H9 (cell line): ENCODE measurements around the gene ACVR1. TPM values are rescaled to one million over a fixed set of nuclear protein-coding genes. Genes with fewer than 3 reads are reported as not detected.

Experiments used
- DNase-seq: peaks from one replicate; pipeline ENCODE4 v3.0.0-alpha.2; 2017
- H2AFZ ChIP-seq: one replicate; pipeline ENCODE4 v1.6.1; 2013; ENCODE audit warnings: mild to moderate bottlenecking, low read length, control low read depth, moderate library complexity
- H2AK5ac ChIP-seq: 2 replicates; pipeline ENCODE4 v1.6.1; 2013; ENCODE audit warnings: low read length, control low read depth, mixed read lengths; ENCODE audit not compliant: insufficient read length
- H2BK120ac ChIP-seq: one replicate; pipeline ENCODE4 v1.6.1; 2013; ENCODE audit warnings: low read depth, mild to moderate bottlenecking, low read length, control low read depth, inconsistent platforms; ENCODE audit not compliant: poor library complexity, severe bottlenecking
- H2BK12ac ChIP-seq: 2 replicates; pipeline ENCODE4 v1.6.1; 2013; ENCODE audit warnings: low read length, control low read depth, mixed read lengths, low read depth; ENCODE audit not compliant: insufficient read length
- H2BK15ac ChIP-seq: 2 replicates; pipeline ENCODE4 v1.6.1; 2013; ENCODE audit warnings: low read depth, low read length, control low read depth
- H2BK20ac ChIP-seq: one replicate; pipeline ENCODE4 v1.6.1; 2013; ENCODE audit warnings: low read depth, mild to moderate bottlenecking, low read length, control low read depth, inconsistent platforms; ENCODE audit not compliant: poor library complexity, severe bottlenecking
- H2BK5ac ChIP-seq: 2 replicates; pipeline ENCODE4 v1.6.1; 2013; ENCODE audit warnings: low read length, control low read depth, mixed read lengths; ENCODE audit not compliant: insufficient read length
- H3K14ac ChIP-seq: 2 replicates; pipeline ENCODE4 v1.6.1; 2013; ENCODE audit warnings: low read length, control low read depth; ENCODE audit not compliant: insufficient read depth
- H3K18ac ChIP-seq: 2 replicates; pipeline ENCODE4 v1.6.1; 2013; ENCODE audit warnings: low read depth, mild to moderate bottlenecking, mixed read lengths, low read length, control low read depth; ENCODE audit not compliant: insufficient read length
- H3K23ac ChIP-seq: 2 replicates; pipeline ENCODE4 v1.6.1; 2013; ENCODE audit warnings: low read length, control low read depth, mixed read lengths, low read depth; ENCODE audit not compliant: insufficient read length
- H3K23me2 ChIP-seq: 2 replicates; pipeline ENCODE4 v1.6.1; 2013; ENCODE audit warnings: low read depth, mild to moderate bottlenecking, mixed read lengths, low read length, control low read depth; ENCODE audit not compliant: insufficient read length, poor library complexity, severe bottlenecking
- H3K27ac ChIP-seq: 2 replicates; pipeline ENCODE4 v1.5.1; 2013; ENCODE audit warnings: low read length, control low read depth, mixed read lengths, low read depth; ENCODE audit not compliant: insufficient read length
- H3K27me3 ChIP-seq: 2 replicates; pipeline ENCODE4 v1.6.1; 2013; ENCODE audit warnings: low read length, control low read depth, inconsistent platforms; ENCODE audit not compliant: insufficient read depth
- H3K4ac ChIP-seq: 2 replicates; pipeline ENCODE4 v1.6.1; 2013; ENCODE audit warnings: low read depth, mild to moderate bottlenecking, control low read depth, inconsistent platforms, low read length, moderate library complexity
- H3K4me1 ChIP-seq: 2 replicates; pipeline ENCODE4 v1.6.1; 2013; ENCODE audit warnings: low read length, control low read depth, inconsistent platforms; ENCODE audit not compliant: insufficient read depth
- H3K4me2 ChIP-seq: 2 replicates; pipeline ENCODE4 v1.6.1; 2013; ENCODE audit warnings: low read length, control low read depth, mixed read lengths; ENCODE audit not compliant: insufficient read length, insufficient read depth
- H3K56ac ChIP-seq: 2 replicates; pipeline ENCODE4 v1.6.1; 2013; ENCODE audit warnings: low read depth, mild to moderate bottlenecking, mixed read lengths, low read length, control low read depth; ENCODE audit not compliant: insufficient read length
- H3K79me1 ChIP-seq: 2 replicates; pipeline ENCODE4 v1.6.1; 2013; ENCODE audit warnings: low read depth, mild to moderate bottlenecking, moderate library complexity, low read length, control low read depth, inconsistent platforms; ENCODE audit not compliant: insufficient read depth, poor library complexity, severe bottlenecking
- H3K79me2 ChIP-seq: 2 replicates; pipeline ENCODE4 v1.6.1; 2013; ENCODE audit warnings: low read length, control low read depth, inconsistent platforms; ENCODE audit not compliant: insufficient read depth
- H3K9ac ChIP-seq: 2 replicates; pipeline ENCODE4 v1.6.1; 2013; ENCODE audit warnings: low read length, control low read depth, mixed read lengths; ENCODE audit not compliant: insufficient read length; ENCODE audit errors: extremely low read depth
- H3K9me3 ChIP-seq: one replicate; pipeline ENCODE4 v1.6.1; 2013; ENCODE audit warnings: low read depth, low read length, inconsistent platforms; ENCODE audit not compliant: control insufficient read depth
- H3T11ph ChIP-seq: one replicate; pipeline ENCODE4 v1.6.1; 2013; ENCODE audit warnings: mild to moderate bottlenecking, low read length, control low read depth, inconsistent platforms
- H4K20me1 ChIP-seq: one replicate; pipeline ENCODE4 v1.6.1; 2013; ENCODE audit not compliant: control insufficient read depth, insufficient read length, insufficient read depth
- H4K5ac ChIP-seq: 2 replicates; pipeline ENCODE4 v1.6.1; 2013; ENCODE audit warnings: low read depth, mild to moderate bottlenecking, mixed read lengths, low read length, control low read depth; ENCODE audit not compliant: insufficient read length
- H4K8ac ChIP-seq: replicated peaks from 2 replicates; pipeline ENCODE4 v1.6.1; 2013; ENCODE audit warnings: low read length, control low read depth, mixed read lengths, low read depth; ENCODE audit not compliant: insufficient read length
- H4K91ac ChIP-seq: 2 replicates; pipeline ENCODE4 v1.6.1; 2013; ENCODE audit warnings: low read depth, mild to moderate bottlenecking, moderate library complexity, mixed read lengths, low read length, control low read depth; ENCODE audit not compliant: insufficient read length
- H3K27ac Mint-ChIP-seq, 3 experiments: 2 replicates in 2 of 3; 3 replicates in 1 of 3; pipeline ENCODE4 v1.8.0; 2020 to 2021; ENCODE audit warnings: mixed read lengths in 3 of 3, mild to moderate bottlenecking in 1 of 3, moderate library complexity in 1 of 3
- H3K27me3 Mint-ChIP-seq: 2 replicates; pipeline ENCODE4 v1.8.0; 2021; ENCODE audit warnings: low read depth, mild to moderate bottlenecking, moderate library complexity, mixed read lengths
- H3K36me3 Mint-ChIP-seq, 3 experiments: 2 replicates in 2 of 3; 3 replicates in 1 of 3; pipeline ENCODE4 v1.8.0; 2020 to 2021; ENCODE audit warnings: low read depth in 3 of 3, mixed read lengths in 3 of 3; ENCODE audit not compliant: insufficient read depth in 1 of 3
- H3K4me1 Mint-ChIP-seq, 2 experiments: 2 replicates each; pipeline ENCODE4 v1.8.0; 2020; ENCODE audit warnings: mixed read lengths in 2 of 2
- H3K4me3 Mint-ChIP-seq, 2 experiments: 2 replicates in 1 of 2; 3 replicates in 1 of 2; pipeline ENCODE4 v1.8.0; 2020 to 2021; ENCODE audit warnings: mild to moderate bottlenecking in 2 of 2, mixed read lengths in 2 of 2, moderate library complexity in 1 of 2
- H3K9me3 Mint-ChIP-seq, 2 experiments: 2 replicates in 1 of 2; 3 replicates in 1 of 2; pipeline ENCODE4 v1.8.0; 2020; ENCODE audit warnings: mild to moderate bottlenecking in 2 of 2, mixed read lengths in 2 of 2, moderate library complexity in 1 of 2
- CTCF ChIP-seq: fragments of 200-600 bp; sonication (generic); conservative IDR thresholded peaks from 3 replicates; pipeline ENCODE4 v1.8.0; 2021; ENCODE audit warnings: antibody characterized with exemption, mild to moderate bottlenecking
- WGBS: extraction: QIAGEN DNeasy Blood & Tissue Kit; methylation state at CpG from one replicate; pipeline ENCODE4 v1.1.7; 2013; ENCODE audit warnings: missing lambda C conversion rate, low lambda C conversion rate, mixed read lengths; ENCODE audit not compliant: insufficient read length; ENCODE audit errors: extremely low coverage; 5-methylcytosine and 5-hydroxymethylcytosine counted together
- total RNA-seq: library from RNA; stranded (reverse); gene quantifications from 2 replicates; pipeline ENCODE4 v1.2.1, GENCODE V29; 2021

The ACVR1 gene
- total RNA-seq, 1 experiment from 2014 or later: 21.2 TPM

DNA sequence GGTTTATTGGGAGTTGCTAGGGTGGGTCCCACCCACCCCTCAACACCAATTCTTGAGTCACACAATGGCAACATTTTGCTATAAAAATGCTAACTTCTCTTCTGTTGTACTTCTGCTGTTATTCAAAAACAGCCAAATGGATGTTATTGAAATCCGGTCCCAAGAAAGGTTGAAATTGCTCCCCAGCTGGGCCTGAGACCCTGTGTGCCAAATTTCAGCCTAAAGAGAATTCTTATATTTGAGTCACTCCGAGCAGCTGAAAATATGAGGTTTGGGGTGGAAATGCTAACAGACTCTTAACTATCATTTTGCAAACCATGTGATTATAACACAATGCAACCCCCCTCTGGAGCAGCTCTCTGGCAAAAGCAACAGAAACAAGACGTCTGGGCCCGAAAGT, 27.0 kb upstream of the ACVR1 start:
- WGBS: no CpG with 5 or more reads among the region's 4 CpGs
- Histone ChIP-seq H3K9me3 (no peaks in the 10 kb centered on the region), H3K27me3 (no peaks in the 10 kb centered on the region), H3K4me1 (no peaks in the 10 kb centered on the region), H2AK5ac (no peak overlapping the region), H3K4ac (no peak overlapping the region), H3K9ac (no peak overlapping the region), H3K56ac (no peak overlapping the region), H2BK15ac (no peak overlapping the region), H4K8ac (no peak overlapping the region), H4K20me1 (no peaks in the 10 kb centered on the region), H2BK12ac (no peak overlapping the region), H3K4me2 (no peak overlapping the region), H2BK5ac (no peak overlapping the region), H4K91ac (no peak overlapping the region), H3K79me1 (no peaks in the 10 kb centered on the region), H3K27ac (no peak overlapping the region), H3T11ph (no peak overlapping the region), H3K79me2 (no peaks in the 10 kb centered on the region), H3K23ac (no peak overlapping the region), H3K18ac (no peak overlapping the region), H3K23me2 (no peaks in the 10 kb centered on the region), H4K5ac (no peak overlapping the region), H3K14ac (no peak overlapping the region), H2BK120ac (no peak overlapping the region), H2AFZ (no peak overlapping the region), H2BK20ac (no peak overlapping the region)
- DNase-seq: no peak
- TF ChIP-seq CTCF: no peak
- Mint-ChIP-seq H3K9me3 (no peaks in the 10 kb centered on the region), H3K36me3 (no peaks in the 10 kb centered on the region), H3K4me1 (peaks cover 12 to 26% of the 10 kb centered on the region in 2 experiments), H3K27ac (no peak overlapping the region), H3K27me3 (no peaks in the 10 kb centered on the region), H3K4me3 (no peak overlapping the region)
